BLaER1 (cell line): Measurements from ENCODE around the gene SKI.
A peak's percentile ranks its signal among the peaks of the same experiment; 100 is the strongest.

Source experiments
- H3K27ac ChIP-seq: shearing (Covaris generic); formaldehyde crosslinking; 2 replicates; pipeline ENCODE4 v1.8.1; 2022
- H3K27me3 ChIP-seq: shearing (Covaris generic); formaldehyde crosslinking; 2 replicates; pipeline ENCODE4 v1.8.1; 2022
- H3K36me3 ChIP-seq: shearing (Covaris generic); formaldehyde crosslinking; 2 replicates; pipeline ENCODE4 v1.8.1; 2022
- H3K4me1 ChIP-seq: shearing (Covaris generic); formaldehyde crosslinking; 2 replicates; pipeline ENCODE4 v1.8.1; 2022
- H3K4me2 ChIP-seq: shearing (Covaris generic); formaldehyde crosslinking; 2 replicates; pipeline ENCODE4 v1.8.1; 2022
- H3K4me3 ChIP-seq: shearing (Covaris generic); formaldehyde crosslinking; 2 replicates; pipeline ENCODE4 v1.8.1; 2022
- H3K9ac ChIP-seq: shearing (Covaris generic); formaldehyde crosslinking; 2 replicates; pipeline ENCODE4 v1.8.1; 2022
- H3K9me3 ChIP-seq: shearing (Covaris generic); formaldehyde crosslinking; 2 replicates; pipeline ENCODE4 v1.8.1; 2022
- H4K20me1 ChIP-seq: shearing (Covaris generic); formaldehyde crosslinking; 2 replicates; pipeline ENCODE4 v1.8.1; 2022
- Cebpa-rat ChIP-seq: shearing (Covaris generic); IDR thresholded peaks from 2 replicates; pipeline ENCODE4 v1.8.1; 2022

Gene SKI

GRCh38 chr1:2233997-2234761, 6.1 kb downstream of the SKI start:
- Histone ChIP-seq H4K20me1 (peaks cover 100% of the 10 kb centered on the region), H3K27ac (peak overlapping the region; percentile 53), H3K36me3 (no peaks in the 10 kb centered on the region), H3K9me3 (no peaks in the 10 kb centered on the region), H3K4me2 (peak overlapping the region; percentile 100), H3K27me3 (peaks cover 9% of the 10 kb centered on the region), H3K9ac (peak overlapping the region; percentile 64), H3K4me1 (peaks cover 97% of the 10 kb centered on the region), H3K4me3 (peak overlapping the region; percentile 39)
- peak; percentile 74 for TF ChIP-seq Cebpa-rat

GRCh38 chr1:2234762-2235113, 6.6 kb downstream of the SKI start:
- Histone ChIP-seq H4K20me1 (peaks cover 100% of the 10 kb centered on the region), H3K36me3 (no peaks in the 10 kb centered on the region), H3K9me3 (no peaks in the 10 kb centered on the region), H3K9ac (peak overlapping the region; percentile 64), H3K4me2 (peak overlapping the region; percentile 100), H3K27me3 (peaks cover 3% of the 10 kb centered on the region; the same call in 1 of the 2 replicates), H3K4me3 (peak overlapping the region; percentile 39), H3K27ac (peak overlapping the region; percentile 53), H3K4me1 (peaks cover 97% of the 10 kb centered on the region)
- TF ChIP-seq Cebpa-rat, result no peak

GRCh38 chr1:2235300-2235998, 7.3 kb downstream of the SKI start:
- no peak for TF ChIP-seq Cebpa-rat
- Histone ChIP-seq H3K36me3 (0 out of 2 replicates have a peak, but pooled peaks cover under 1% of the 10 kb centered on the region), H4K20me1 (peaks cover 100% of the 10 kb centered on the region), H3K4me1 (peaks cover 97% of the 10 kb centered on the region), H3K4me2 (peak overlapping the region; percentile 100), H3K27ac (peak overlapping the region; percentile 53; the same call in 1 of the 2 replicates), H3K4me3 (no peak overlapping the region), H3K27me3 (no peaks in the 10 kb centered on the region), H3K9ac (peak overlapping the region; percentile 64; the same call in 1 of the 2 replicates), H3K9me3 (no peaks in the 10 kb centered on the region)

- no peak overlapping the region for H3K4me3 ChIP-seq
- H3K27me3 ChIP-seq, result no peaks in the 10 kb centered on the region
- peak overlapping the region; percentile 100 for H3K4me2 ChIP-seq
- 0 out of 2 replicates have a peak, but pooled peaks cover 15% of the 10 kb centered on the region for H3K36me3 ChIP-seq
- H3K9me3 ChIP-seq, result no peaks in the 10 kb centered on the region
- TF ChIP-seq Cebpa-rat, result no peak
- H3K27ac ChIP-seq, result no peak overlapping the region
- H3K4me1 ChIP-seq, result peaks cover 90% of the 10 kb centered on the region
- H4K20me1 ChIP-seq, result peaks cover 100% of the 10 kb centered on the region
- no peak overlapping the region for H3K9ac ChIP-seq
Measured at GRCh38 chr1:2236695-2237677, 8.9 kb downstream of the SKI start.

GRCh38 chr1:2237773-2238172, 9.7 kb downstream of the SKI start:
- no peak overlapping the region for H3K9ac ChIP-seq
- no peak overlapping the region for H3K4me3 ChIP-seq
- H3K36me3 ChIP-seq, result 0 out of 2 replicates have a peak, but pooled peaks cover 17% of the 10 kb centered on the region
- peaks cover 90% of the 10 kb centered on the region for H3K4me1 ChIP-seq
- no peak overlapping the region for H3K27ac ChIP-seq
- H4K20me1 ChIP-seq, result peaks cover 100% of the 10 kb centered on the region
- no peaks in the 10 kb centered on the region for H3K27me3 ChIP-seq
- no peak overlapping the region; the same call in 1 of the 2 replicates for H3K4me2 ChIP-seq
- no peaks in the 10 kb centered on the region for H3K9me3 ChIP-seq
- TF ChIP-seq Cebpa-rat, result no peak

- no peak for TF ChIP-seq Cebpa-rat
- Histone ChIP-seq H3K27ac (no peak overlapping the region), H3K9ac (no peak overlapping the region), H3K4me2 (no peak overlapping the region), H3K36me3 (0 out of 2 replicates have a peak, but pooled peaks cover 17% of the 10 kb centered on the region), H3K9me3 (no peaks in the 10 kb centered on the region), H4K20me1 (peaks cover 100% of the 10 kb centered on the region), H3K27me3 (no peaks in the 10 kb centered on the region), H3K4me3 (no peak overlapping the region), H3K4me1 (peaks cover 90% of the 10 kb centered on the region)
Measured at GRCh38 chr1:2238361-2239012, 10.4 kb downstream of the SKI start.

- TF ChIP-seq Cebpa-rat, result no peak
- 0 out of 2 replicates have a peak, but pooled peaks cover 17% of the 10 kb centered on the region for H3K36me3 ChIP-seq
- H4K20me1 ChIP-seq, result peaks cover 100% of the 10 kb centered on the region
- no peaks in the 10 kb centered on the region for H3K9me3 ChIP-seq
- H3K4me3 ChIP-seq, result no peak overlapping the region
- H3K27ac ChIP-seq, result no peak overlapping the region
- peaks cover 87% of the 10 kb centered on the region for H3K4me1 ChIP-seq
- H3K9ac ChIP-seq, result no peak overlapping the region
- no peak overlapping the region for H3K4me2 ChIP-seq
- H3K27me3 ChIP-seq, result no peaks in the 10 kb centered on the region
Measured at GRCh38 chr1:2239013-2239370, 10.9 kb downstream of the SKI start.

GRCh38 chr1:2239384-2239985, 11.4 kb downstream of the SKI start:
- Histone ChIP-seq H3K9ac (0 out of 2 replicates have a peak overlapping the region, but pooled peaks have one; percentile 38), H4K20me1 (peaks cover 100% of the 10 kb centered on the region)
- TF ChIP-seq Cebpa-rat, result no peak

More at GRCh38 chr1:2239384-2239985, 11.4 kb downstream of the SKI start:
- 0 out of 2 replicates have a peak, but pooled peaks cover 17% of the 10 kb centered on the region for H3K36me3 ChIP-seq
- H3K9me3 ChIP-seq, result no peaks in the 10 kb centered on the region
- no peak overlapping the region for H3K4me3 ChIP-seq
- H3K4me1 ChIP-seq, result peaks cover 82% of the 10 kb centered on the region
- peak overlapping the region; percentile 53 for H3K4me2 ChIP-seq
- H3K27me3 ChIP-seq, result no peaks in the 10 kb centered on the region
- 0 out of 2 replicates have a peak overlapping the region, but pooled peaks have one; percentile 4 for H3K27ac ChIP-seq
